ENCODE data around the gene DPF3. TPM values are rescaled to one million over a fixed set of nuclear protein-coding genes. Genes with fewer than 3 reads are reported as not detected.

DPF3 gene
- total RNA-seq, 4 donors from 2014 or later, result 16.7 to 27.8 (median 20.3) TPM

GRCh38 chr14:72709916-72710611 is 183.8 kb downstream of the DPF3 start:
- Histone ChIP-seq H3K36me3 (no peaks in the 10 kb centered on the region), H3K9me3 (no peaks in the 10 kb centered on the region), H3K27me3 (no peaks in the 10 kb centered on the region), H3K4me1 (peaks cover 29 to 35% of the 10 kb centered on the region in 2 donors), H3K4me3 (no peak overlapping the region), H3K27ac (peak overlapping the region in 1 of 4 donors; percentile 14)
- in situ Hi-C loops (cut with MboI; ENCODE audit: low sequenced_read_pairs in 4 of 4) (no loop called here), intact Hi-C loops (cut with DNase I; ENCODE audit: low total_unique reads) (loop anchor here (10.0 kb wide), 1 partner anchor 195 kb away; no protein-coding TSS in a partner anchor)
- no peak for TF ChIP-seq POLR2A (IDR thresholded peaks at IDR 0.05)
- no peak for TF ChIP-seq CTCF (IDR thresholded peaks at IDR 0.05 in 4 of 5, conservative IDR thresholded peaks at IDR 0.05 in 1 of 5)
- no peak for ATAC-seq
- no peak for DNase-seq

GRCh38 chr14:72708708-72709475 is 185.0 kb downstream of the DPF3 start:
- intact Hi-C loops (cut with DNase I; ENCODE audit: low total_unique reads) (no loop called here), in situ Hi-C loops (cut with MboI; ENCODE audit: low sequenced_read_pairs in 4 of 4) (no loop called here)
- TF ChIP-seq POLR2A (IDR thresholded peaks at IDR 0.05), result no peak
- no peak for TF ChIP-seq CTCF (IDR thresholded peaks at IDR 0.05 in 4 of 5, conservative IDR thresholded peaks at IDR 0.05 in 1 of 5)
- H3K27ac ChIP-seq, result peak overlapping the region in 1 of 4 donors; percentile 39
- H3K36me3 ChIP-seq, result no peaks in the 10 kb centered on the region
- H3K4me1 ChIP-seq, result peaks cover 25% of the 10 kb centered on the region in 2 donors
- no peak overlapping the region for H3K4me3 ChIP-seq
- H3K27me3 ChIP-seq, result no peaks in the 10 kb centered on the region
- DNase-seq (no peak), ATAC-seq (no peak)
- H3K9me3 ChIP-seq, result no peaks in the 10 kb centered on the region

- H3K9me3 ChIP-seq, result no peaks in the 10 kb centered on the region
- DNase-seq, result no peak
- no peaks in the 10 kb centered on the region for H3K27me3 ChIP-seq
Observed at GRCh38 chr14:72708222-72708621, 185.7 kb downstream of the DPF3 start.

GRCh38 chr14:72706485-72706884 is 187.4 kb downstream of the DPF3 start:
- in situ Hi-C loops (cut with MboI; ENCODE audit: low sequenced_read_pairs in 4 of 4) (no loop called here), intact Hi-C loops (cut with DNase I; ENCODE audit: low total_unique reads) (no loop called here)
- H3K27me3 ChIP-seq, result no peaks in the 10 kb centered on the region
- no peaks in the 10 kb centered on the region for H3K36me3 ChIP-seq
- no peak overlapping the region for H3K4me3 ChIP-seq
- no peak for DNase-seq
- TF ChIP-seq POLR2A (IDR thresholded peaks at IDR 0.05) (no peak), CTCF (IDR thresholded peaks at IDR 0.05 in 4 of 5, conservative IDR thresholded peaks at IDR 0.05 in 1 of 5) (no peak)
- no peak for ATAC-seq
- H3K4me1 ChIP-seq, result peaks cover 20 to 21% of the 10 kb centered on the region in 2 donors
- no peaks in the 10 kb centered on the region for H3K9me3 ChIP-seq
- H3K27ac ChIP-seq, result no peak overlapping the region

More at GRCh38 chr14:72708222-72708621, 185.7 kb downstream of the DPF3 start:
- no peak for ATAC-seq
- intact Hi-C loops (cut with DNase I; ENCODE audit: low total_unique reads), result no loop called here
- Histone ChIP-seq H3K36me3 (no peaks in the 10 kb centered on the region), H3K4me1 (peaks cover 27% of the 10 kb centered on the region in 2 donors), H3K27ac (no peak overlapping the region), H3K4me3 (no peak overlapping the region)
- in situ Hi-C loops (cut with MboI; ENCODE audit: low sequenced_read_pairs in 4 of 4), result no loop called here
- no peak for TF ChIP-seq CTCF (IDR thresholded peaks at IDR 0.05 in 4 of 5, conservative IDR thresholded peaks at IDR 0.05 in 1 of 5)
- TF ChIP-seq POLR2A (IDR thresholded peaks at IDR 0.05), result no peak

Measured in gastrocnemius medialis (tissue), 4 donors.